Aorta (tissue), 5 donors: ENCODE measurements around the gene B4GALNT4. TPM values are rescaled to one million over a fixed set of nuclear protein-coding genes. Genes with fewer than 3 reads are reported as not detected.
"Not testable (repeated sequence)": the region's sequence is repeated elsewhere in the genome, so short reads cannot be mapped to it uniquely, and the experiment has no call there.

Source experiments
- ATAC-seq: fragments of 200-7000 bp; cut with Tn5 transposase; one replicate; pipeline ENCODE4 v1.9.1; 2022; ENCODE audit warnings: moderate library complexity; ENCODE audit not compliant: low FRiP score
- DNase-seq, 2 donors: peaks; one replicate each; pipeline ENCODE4 v3.0.0-alpha.2; 2020
- H3K27ac ChIP-seq, 2 donors: one replicate each; pipeline ENCODE4 v1.5.1; 2013; ENCODE audit warnings: low read length in 2 of 2, mild to moderate bottlenecking in 2 of 2, moderate library complexity in 2 of 2, control low read depth in 1 of 2, inconsistent platforms in 1 of 2, low read depth in 1 of 2
- H3K27me3 ChIP-seq, 2 donors: one replicate each; pipeline ENCODE4 v1.6.1; 2013; ENCODE audit warnings: control low read depth in 1 of 2, low read length in 1 of 2, mild to moderate bottlenecking in 1 of 2, moderate library complexity in 1 of 2; ENCODE audit not compliant: insufficient read depth in 2 of 2, control insufficient read depth in 1 of 2
- H3K36me3 ChIP-seq, 2 donors: one replicate each; pipeline ENCODE4 v1.6.1; 2013; ENCODE audit warnings: control low read depth in 1 of 2, low read length in 1 of 2, mild to moderate bottlenecking in 1 of 2; ENCODE audit not compliant: insufficient read depth in 2 of 2, control insufficient read depth in 1 of 2
- H3K4me1 ChIP-seq, 2 donors: one replicate each; pipeline ENCODE4 v1.6.1; 2013; ENCODE audit warnings: low read length in 2 of 2, control low read depth in 1 of 2, mild to moderate bottlenecking in 1 of 2, moderate library complexity in 1 of 2; ENCODE audit not compliant: insufficient read depth in 2 of 2, control insufficient read depth in 1 of 2
- H3K4me3 ChIP-seq, 2 donors: one replicate each; pipeline ENCODE4 v1.5.1; 2013; ENCODE audit warnings: low read length in 2 of 2, control low read depth in 1 of 2, mild to moderate bottlenecking in 1 of 2
- H3K9me3 ChIP-seq: one replicate; pipeline ENCODE4 v1.6.1; 2013; ENCODE audit warnings: mild to moderate bottlenecking, low read length; ENCODE audit not compliant: control insufficient read depth
- WGBS, 2 donors: extraction: QIAGEN DNeasy Blood & Tissue Kit; methylation state at CpG; one replicate each; pipeline ENCODE4 v1.1.7; 2013; 5-methylcytosine and 5-hydroxymethylcytosine counted together
- intact Hi-C, 2 donors: fragments of 100-400 bp; cut with DNase I; formaldehyde crosslinking; loops; one replicate each; pipeline versions ENCODE4 v1.14.2 to v1.15.0; 2022
- polyA plus RNA-seq, 2 donors: library from polyadenylated mRNA; stranded (reverse); fragments of 200-250 nt; gene quantifications; one replicate each; pipeline ENCODE4 v1.2.3, GENCODE V29; 2013
- total RNA-seq, 2 donors: library from RNA; stranded (reverse); fragmentation: NEBNext Ultra II Directional; extraction: Animal tissue kit (Norgen Biotek cat#: 25700); gene quantifications; one replicate each; pipeline ENCODE4 v1.2.1, GENCODE V29; 2021
- donor health status: healthy with polysubstance abuse.
- donor health status: Bipolar disorder and iron deficiency.
- donor health status: DM: no; HTN: no; CAD: no.
- donor health status: DM: no; HTN: no; CAD: no.
- donor health status: DM: yes; HTN: yes; CAD: no.

The B4GALNT4 gene
- total and polyA plus RNA-seq, 4 donors = 0.38 to 4.6 (median 1.9) TPM

- ATAC-seq (no peak), DNase-seq (no peak)
- H3K4me1 ChIP-seq = no peaks in the 10 kb centered on the region
- no peaks in the 10 kb centered on the region for H3K9me3 ChIP-seq
- H3K27me3 ChIP-seq = no peaks in the 10 kb centered on the region
- intact Hi-C loops = no loop called here
- no peak overlapping the region for H3K4me3 ChIP-seq
- H3K36me3 ChIP-seq = no peaks in the 10 kb centered on the region
- no peak overlapping the region for H3K27ac ChIP-seq
- 97% methylated on average over 3 of the region's 3 CpGs for WGBS, 2 donors
Measured at GRCh38 chr11:327581-327923, 41.7 kb upstream of the B4GALNT4 start.

- no peaks in the 10 kb centered on the region for H3K9me3 ChIP-seq
- ATAC-seq = no peak
- DNase-seq = peak in 1 of 2 donors; percentile 46
- no peak overlapping the region for H3K4me3 ChIP-seq
- H3K27ac ChIP-seq = no peak overlapping the region
- H3K36me3 ChIP-seq = no peaks in the 10 kb centered on the region
- intact Hi-C loops = no loop called here
- H3K27me3 ChIP-seq = no peaks in the 10 kb centered on the region
- H3K4me1 ChIP-seq = no peaks in the 10 kb centered on the region
- 97 to 99% methylated on average over 13 of the region's 13 CpGs for WGBS, 2 donors
Measured at GRCh38 chr11:328012-328411, 41.3 kb upstream of the B4GALNT4 start.

- DNase-seq = peak in 1 of 2 donors; percentile 28
- H3K9me3 ChIP-seq, H3K27me3 ChIP-seq, H3K36me3 ChIP-seq, intact Hi-C loops, H3K27ac ChIP-seq, ATAC-seq, H3K4me1 ChIP-seq, H3K4me3 ChIP-seq: not testable (repeated sequence)
- 92 to 94% methylated on average over 15 of the region's 15 CpGs for WGBS, 2 donors
Measured at GRCh38 chr11:328516-329100, 40.7 kb upstream of the B4GALNT4 start.

GRCh38 chr11:329886-330253, 39.4 kb upstream of the B4GALNT4 start:
- intact Hi-C loops = loop anchor here in 1 of 2 donors (2.0 kb wide), 1 partner anchor 21 kb away; no protein-coding TSS in a partner anchor
- ATAC-seq (no peak), DNase-seq (peak in 1 of 2 donors; percentile 1)
- 95 to 96% methylated on average over 2 of the region's 2 CpGs for WGBS, 2 donors
- Histone ChIP-seq H3K27me3 (no peaks in the 10 kb centered on the region), H3K9me3 (no peaks in the 10 kb centered on the region), H3K27ac (no peak overlapping the region), H3K36me3 (no peaks in the 10 kb centered on the region), H3K4me3 (no peak overlapping the region), H3K4me1 (no peaks in the 10 kb centered on the region)

- no peak for ATAC-seq
- 84 to 86% methylated on average over 13 to 14 of the region's 14 CpGs for WGBS, 2 donors
- H3K4me3 ChIP-seq = no peak overlapping the region
- intact Hi-C loops = loop anchor here in 1 of 2 donors (2.0 kb wide), 1 partner anchor 21 kb away; no protein-coding TSS in a partner anchor
- H3K4me1 ChIP-seq = no peaks in the 10 kb centered on the region
- H3K36me3 ChIP-seq = no peaks in the 10 kb centered on the region
- no peaks in the 10 kb centered on the region for H3K9me3 ChIP-seq
- H3K27ac ChIP-seq = no peak overlapping the region
- no peaks in the 10 kb centered on the region for H3K27me3 ChIP-seq
- DNase-seq = peak in 1 of 2 donors; percentile 71
Measured at GRCh38 chr11:330307-330693, 39.0 kb upstream of the B4GALNT4 start.

GRCh38 chr11:330694-331357, 38.5 kb upstream of the B4GALNT4 start:
- H3K4me3 ChIP-seq = no peak overlapping the region
- ATAC-seq (no peak), DNase-seq (peak in 1 of 2 donors; percentile 72)
- H3K36me3 ChIP-seq = no peaks in the 10 kb centered on the region
- no peak overlapping the region for H3K27ac ChIP-seq
- no peaks in the 10 kb centered on the region for H3K27me3 ChIP-seq
- H3K4me1 ChIP-seq = no peaks in the 10 kb centered on the region
- 85 to 86% methylated on average over 34 of the region's 34 CpGs for WGBS, 2 donors
- intact Hi-C loops = loop anchor here in 1 of 2 donors (2.0 kb wide), 1 partner anchor 20 kb away; no protein-coding TSS in a partner anchor
- no peaks in the 10 kb centered on the region for H3K9me3 ChIP-seq

- WGBS, 2 donors = 88 to 90% methylated on average over 18 to 19 of the region's 19 CpGs
- H3K4me1 ChIP-seq = no peaks in the 10 kb centered on the region
- peak in 1 of 2 donors; percentile 41 for DNase-seq
- H3K36me3 ChIP-seq = no peaks in the 10 kb centered on the region
- no peaks in the 10 kb centered on the region for H3K9me3 ChIP-seq
- H3K27me3 ChIP-seq = no peaks in the 10 kb centered on the region
- no peak overlapping the region for H3K4me3 ChIP-seq
- no peak for ATAC-seq
- intact Hi-C loops = loop anchor here in 1 of 2 donors (2.0 kb wide), 1 partner anchor 19 kb away; no protein-coding TSS in a partner anchor
- no peak overlapping the region for H3K27ac ChIP-seq
Measured at GRCh38 chr11:331358-332060, 37.8 kb upstream of the B4GALNT4 start.

- DNase-seq (peak in 1 of 2 donors; percentile 57), ATAC-seq (no peak)
- H3K36me3 ChIP-seq = no peaks in the 10 kb centered on the region
- no peaks in the 10 kb centered on the region for H3K9me3 ChIP-seq
- no peaks in the 10 kb centered on the region for H3K27me3 ChIP-seq
- H3K4me1 ChIP-seq = no peaks in the 10 kb centered on the region
- no peak overlapping the region for H3K4me3 ChIP-seq
- no peak overlapping the region for H3K27ac ChIP-seq
- intact Hi-C loops = no loop called here
- WGBS, 2 donors = 93 to 94% methylated on average over 23 of the region's 23 CpGs
Measured at GRCh38 chr11:332651-333480, 36.4 kb upstream of the B4GALNT4 start.
